Motor neuron (in vitro differentiated cells): ENCODE results near the gene CNDP1. TPM values are rescaled to one million over a fixed set of nuclear protein-coding genes. Genes with fewer than 3 reads are reported as not detected.

ENCODE experiments used
- ATAC-seq, 8 experiments: fragments of 200-7000 bp; cut with Tn5 transposase; replicated peaks in 6 of 8; 2 replicates each; pipeline ENCODE4 v1.8.0; 2021; ENCODE audit warnings: mild to moderate bottlenecking in 8 of 8, moderate library complexity in 8 of 8
- H3K27ac ChIP-seq, 2 donors: fragments of 250-450 bp; sonication (Bioruptor Pico); 2 replicates each; pipeline ENCODE4 v1.9.0; 2021; ENCODE audit warnings: antibody characterized with exemption in 2 of 2, mild to moderate bottlenecking in 2 of 2, moderate library complexity in 1 of 2
- H3K4me1 ChIP-seq, 2 donors: fragments of 250-450 bp; sonication (Bioruptor Pico); replicated peaks in 1 of 2; 2 replicates each; pipeline ENCODE4 v1.6.1; 2021; ENCODE audit warnings: antibody characterized with exemption in 2 of 2, mild to moderate bottlenecking in 2 of 2, moderate library complexity in 1 of 2
- H3K4me3 ChIP-seq, 5 donors: fragments of 250-450 bp; sonication (Bioruptor Pico); 2 replicates each; pipeline ENCODE4 v1.9.0; 2021; ENCODE audit warnings: antibody characterized with exemption in 5 of 5, mild to moderate bottlenecking in 5 of 5, moderate library complexity in 4 of 5
- WGBS, 10 experiments: fragments of 450-650 bp; shearing (Covaris generic); methylation state at CpG; one replicate each; pipeline ENCODE4 v1.0.0; 2022; 5-methylcytosine and 5-hydroxymethylcytosine counted together
- in situ Hi-C, 9 experiments: fragments of 400-800 bp; cut with MboI; loops; one replicate each; pipeline ENCODE4 v1.15.0; 2021; ENCODE audit warnings: low sequenced_read_pairs in 9 of 9, low pct_unique_long_range_greater_than_20kb in 2 of 9; ENCODE audit not compliant: unreplicated experiment in 9 of 9
- total RNA-seq, 8 experiments: library from RNA; unstranded; fragments of 300-600 nt; gene quantifications; 2 replicates each; pipeline versions ENCODE4 v1.2.3 to v1.2.4, GENCODE V29; 2022

CNDP1 gene
- total RNA-seq, 8 experiments from 2014 or later: 0.08 to 0.57 (median 0.20) TPM; not detected in 1

DNA sequence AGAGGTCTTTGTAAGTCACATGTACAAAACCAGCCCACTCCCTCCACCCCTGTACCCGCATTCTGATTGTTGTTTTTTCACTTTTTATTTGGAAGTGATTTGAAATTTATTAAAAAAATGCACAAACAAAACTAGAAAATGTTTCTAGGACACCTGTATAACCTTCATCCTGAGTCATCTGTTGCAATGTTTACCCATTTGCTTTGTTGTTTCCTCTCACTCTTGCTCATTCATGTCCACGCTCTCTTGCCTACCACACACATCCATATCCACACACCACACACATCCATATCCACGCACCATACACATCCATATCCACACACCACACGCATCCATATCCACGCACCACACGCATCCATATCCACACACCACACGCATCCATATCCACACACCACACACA is 82.2 kb downstream of the CNDP1 start:
- in situ Hi-C loops: no loop called here
- no peak overlapping the region for H3K27ac ChIP-seq
- no peak for ATAC-seq
- WGBS, 10 experiments: 46 to 100% (median 81%) methylated on average over 1 to 7 of the region's 7 CpGs; no CpG with 5 or more reads in 1 of the 10 experiments
- H3K4me1 ChIP-seq: no peaks in the 10 kb centered on the region
- no peak overlapping the region for H3K4me3 ChIP-seq

GRCh38 chr18:74617486-74617885 is 83.2 kb downstream of the CNDP1 start:
- no peak for ATAC-seq
- H3K27ac ChIP-seq: no peak overlapping the region
- 40 to 100% (median 83%) methylated on average over 1 to 2 of the region's 2 CpGs; no CpG with 5 or more reads in 3 of the 10 experiments for WGBS, 10 experiments
- no peak overlapping the region for H3K4me3 ChIP-seq
- in situ Hi-C loops: no loop called here
- H3K4me1 ChIP-seq: no peaks in the 10 kb centered on the region

GRCh38 chr18:74622072-74622471 is 87.8 kb downstream of the CNDP1 start:
- 17 to 100% (median 80%) methylated on average over 1 to 7 of the region's 9 CpGs; no CpG with 5 or more reads in 1 of the 10 experiments for WGBS, 10 experiments
- H3K27ac ChIP-seq: no peak overlapping the region
- no peak overlapping the region for H3K4me3 ChIP-seq
- in situ Hi-C loops: no loop called here
- peaks cover 0 to 4% of the 10 kb centered on the region in 2 donors for H3K4me1 ChIP-seq
- peak in 3 of 8 experiments; percentile 54 to 85 (median 79) for ATAC-seq

GRCh38 chr18:74623047-74623816 is 88.9 kb downstream of the CNDP1 start:
- Histone ChIP-seq H3K4me1 (peaks cover 0 to 4% of the 10 kb centered on the region in 2 donors), H3K27ac (no peak overlapping the region)
- in situ Hi-C loops: no loop called here

DNA sequence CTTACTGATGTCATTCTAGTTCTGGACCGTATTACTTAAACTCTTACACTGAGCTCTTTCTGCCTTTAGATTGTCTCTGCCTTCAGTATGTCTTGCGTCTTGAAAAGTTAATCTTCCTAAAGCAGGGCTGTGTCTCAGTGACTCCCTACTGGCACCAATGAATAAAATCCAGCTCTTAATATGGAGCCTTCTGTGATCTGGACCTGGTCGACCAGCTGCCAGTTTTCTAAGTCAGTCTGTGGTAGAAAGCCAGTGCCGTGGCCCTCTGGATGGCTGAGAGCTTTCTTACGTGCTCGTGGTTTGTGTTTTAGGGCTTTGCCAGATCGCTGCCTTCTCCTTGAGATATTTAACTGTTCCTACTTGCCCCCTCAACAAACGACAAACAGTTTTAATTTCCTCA is 90.2 kb downstream of the CNDP1 start:
- 67 to 100% (median 88%) methylated on average over 1 to 8 of the region's 8 CpGs for WGBS, 10 experiments
- Histone ChIP-seq H3K4me3 (no peak overlapping the region), H3K4me1 (peaks cover 0 to 4% of the 10 kb centered on the region in 2 donors), H3K27ac (no peak overlapping the region)
- no peak for ATAC-seq
- in situ Hi-C loops: no loop called here

More at GRCh38 chr18:74623047-74623816, 88.9 kb downstream of the CNDP1 start:
- ATAC-seq: peak in 2 of 8 experiments; percentile 9 to 11
- 5 to 77% (median 61%) methylated on average over 2 to 19 of the region's 24 CpGs; no CpG with 5 or more reads in 1 of the 10 experiments for WGBS, 10 experiments
- H3K4me3 ChIP-seq: no peak overlapping the region

- Histone ChIP-seq H3K4me1 (peaks cover 0 to 4% of the 10 kb centered on the region in 2 donors), H3K4me3 (no peak overlapping the region), H3K27ac (no peak overlapping the region)
- in situ Hi-C loops: loop anchor here in 2 of 9 experiments (25.0 kb wide), 2 partner anchors 1637 to 1737 kb away; no protein-coding TSS in a partner anchor
- no peak for ATAC-seq
- 50 to 100% (median 69%) methylated on average over 1 to 5 of the region's 5 CpGs; no CpG with 5 or more reads in 3 of the 10 experiments for whole genome bisulfite sequencing, 10 experiments
These were observed 90.9 kb downstream of the CNDP1 start for GRCh38 chr18:74625157-74625556.

DNA sequence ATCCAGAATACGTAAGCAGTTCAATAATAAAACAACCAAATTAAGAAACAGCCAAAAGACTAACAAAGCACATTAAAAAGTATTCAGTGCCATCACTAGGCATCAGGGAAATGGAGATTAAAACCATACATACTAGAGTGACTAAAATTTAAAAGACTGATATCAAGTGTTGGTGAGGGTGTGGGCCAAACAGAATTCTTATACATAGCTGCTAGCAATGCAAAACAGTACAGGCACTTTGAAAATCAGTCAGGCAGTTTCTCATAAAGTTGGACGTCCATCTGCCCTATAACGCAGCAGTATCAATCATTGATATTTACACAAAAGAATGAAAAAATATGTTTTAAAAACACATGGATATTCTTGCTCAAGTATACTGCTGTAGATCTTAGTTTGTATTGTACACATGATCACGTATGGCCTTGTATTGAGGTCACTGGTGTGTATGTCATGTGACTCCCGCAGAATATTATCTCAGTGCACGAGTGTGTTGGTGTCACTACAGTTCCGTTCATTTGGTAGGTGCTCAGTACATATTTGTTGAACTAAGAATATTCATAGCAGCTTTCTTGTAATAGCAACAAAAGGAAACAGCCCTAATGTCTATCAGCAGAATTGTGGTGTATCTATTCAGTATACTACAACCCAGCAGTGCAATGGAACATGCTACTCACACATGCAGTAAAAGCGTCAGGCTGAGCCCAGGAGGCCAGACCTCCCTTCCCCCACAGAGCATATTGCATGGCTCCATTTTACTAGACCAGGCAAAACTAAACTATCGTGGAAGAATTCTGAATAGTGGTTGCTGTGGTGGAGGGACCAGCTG is 92.0 kb downstream of the CNDP1 start:
- in situ Hi-C loops: loop anchor here in 2 of 9 experiments (25.0 kb wide), 2 partner anchors 1636 to 1736 kb away; no protein-coding TSS in a partner anchor
- WGBS, 10 experiments: 26 to 97% (median 87%) methylated on average over 3 to 7 of the region's 9 CpGs; no CpG with 5 or more reads in 1 of the 10 experiments
- Histone ChIP-seq H3K27ac (no peak overlapping the region), H3K4me3 (no peak overlapping the region), H3K4me1 (peaks cover 0 to 4% of the 10 kb centered on the region in 2 donors)
- peak in 3 of 8 experiments; percentile 55 to 81 (median 60) for ATAC-seq

- Histone ChIP-seq H3K4me1 (peaks cover 3 to 11% of the 10 kb centered on the region in 2 donors), H3K27ac (no peak overlapping the region), H3K4me3 (no peak overlapping the region)
- 61 to 100% (median 90%) methylated on average over 1 to 6 of the region's 6 CpGs for WGBS, 10 experiments
- no peak for ATAC-seq
- in situ Hi-C loops: loop anchor here in 2 of 9 experiments (25.0 kb wide), 2 partner anchors 1631 to 1731 kb away; no protein-coding TSS in a partner anchor
These were observed 96.5 kb downstream of the CNDP1 start for GRCh38 chr18:74630804-74631203.

DNA sequence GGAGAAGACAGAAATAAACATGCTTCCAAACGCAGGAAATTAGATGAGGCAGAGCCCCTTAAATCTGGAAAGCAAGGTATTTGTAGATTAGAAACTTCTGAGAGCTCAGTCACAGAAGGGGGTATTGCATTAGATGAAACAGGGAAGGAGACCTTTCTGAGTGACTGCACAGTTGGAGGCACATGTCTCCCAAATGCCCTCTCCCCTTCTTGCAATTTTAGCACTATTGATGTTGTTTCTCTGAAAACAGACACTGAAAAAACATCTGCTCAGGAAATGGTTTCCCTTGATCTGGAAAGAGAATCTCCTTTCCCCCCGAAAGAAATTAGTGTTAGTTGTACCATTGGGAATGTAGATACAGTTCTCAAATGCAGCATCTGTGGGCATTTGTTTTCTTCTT is 96.9 kb downstream of the CNDP1 start:
- Histone ChIP-seq H3K4me1 (peaks cover 3 to 13% of the 10 kb centered on the region in 2 donors), H3K27ac (no peak overlapping the region), H3K4me3 (no peak overlapping the region)
- in situ Hi-C loops: loop anchor here in 2 of 9 experiments (25.0 kb wide), 2 partner anchors 1631 to 1731 kb away; no protein-coding TSS in a partner anchor
- no peak for ATAC-seq
- 20 to 88% (median 80%) methylated on average over 1 to 2 of the region's 2 CpGs; no CpG with 5 or more reads in 3 of the 10 experiments for WGBS, 10 experiments

DNA sequence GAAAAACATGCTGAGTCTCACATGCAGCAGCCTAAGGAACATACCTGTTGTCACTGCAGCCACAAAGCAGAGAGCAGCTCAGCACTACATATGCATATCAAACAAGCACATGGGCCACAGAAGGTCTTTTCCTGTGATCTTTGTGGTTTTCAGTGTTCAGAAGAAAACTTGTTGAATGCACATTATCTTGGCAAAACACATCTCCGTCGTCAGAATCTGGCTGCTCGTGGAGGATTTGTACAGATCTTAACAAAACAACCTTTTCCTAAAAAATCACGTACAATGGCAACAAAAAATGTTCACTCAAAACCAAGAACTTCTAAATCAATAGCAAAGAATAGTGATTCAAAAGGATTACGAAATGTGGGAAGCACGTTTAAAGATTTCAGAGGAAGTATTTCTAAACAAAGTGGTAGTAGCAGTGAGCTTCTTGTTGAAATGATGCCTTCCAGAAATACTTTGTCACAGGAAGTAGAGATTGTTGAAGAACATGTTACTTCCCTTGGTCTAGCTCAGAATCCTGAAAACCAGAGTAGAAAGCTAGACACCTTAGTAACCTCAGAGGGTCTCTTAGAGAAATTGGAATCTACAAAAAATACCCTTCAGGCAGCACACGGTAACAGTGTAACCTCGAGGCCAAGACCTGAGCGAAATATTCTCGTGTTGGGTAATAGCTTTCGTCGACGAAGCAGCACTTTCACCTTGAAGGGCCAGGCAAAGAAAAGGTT is 97.5 kb downstream of the CNDP1 start:
- Histone ChIP-seq H3K4me1 (peaks cover 6 to 17% of the 10 kb centered on the region in 2 donors), H3K27ac (no peak overlapping the region), H3K4me3 (no peak overlapping the region)
- in situ Hi-C loops: loop anchor here in 2 of 9 experiments (25.0 kb wide), 2 partner anchors 1631 to 1731 kb away; no protein-coding TSS in a partner anchor
- WGBS, 10 experiments: 63 to 96% (median 80%) methylated on average over 2 to 13 of the region's 13 CpGs; no CpG with 5 or more reads in 1 of the 10 experiments
- no peak for ATAC-seq

DNA sequence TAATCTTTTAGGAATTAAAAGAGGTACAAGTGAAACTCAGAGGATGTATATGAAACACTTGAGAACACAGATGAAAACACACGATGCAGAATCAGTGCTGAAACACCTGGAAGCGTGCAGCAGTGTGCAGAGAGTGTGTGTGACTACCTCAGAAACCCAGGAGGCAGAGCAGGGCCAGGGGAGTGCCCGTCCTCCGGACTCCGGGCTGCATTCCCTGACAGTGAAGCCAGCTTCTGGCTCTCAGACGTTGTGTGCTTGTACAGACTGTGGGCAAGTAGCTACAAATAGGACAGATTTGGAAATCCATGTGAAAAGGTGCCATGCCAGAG is 98.0 kb downstream of the CNDP1 start:
- no peak for ATAC-seq
- Histone ChIP-seq H3K27ac (no peak overlapping the region), H3K4me3 (no peak overlapping the region), H3K4me1 (peaks cover 7 to 22% of the 10 kb centered on the region in 2 donors)
- in situ Hi-C loops: loop anchor here in 2 of 9 experiments (25.0 kb wide), 2 partner anchors 1630 to 1730 kb away; no protein-coding TSS in a partner anchor
- WGBS, 10 experiments: 60 to 100% (median 90%) methylated on average over 1 to 6 of the region's 6 CpGs; no CpG with 5 or more reads in 3 of the 10 experiments

- no peak for ATAC-seq
- Histone ChIP-seq H3K4me3 (no peak overlapping the region), H3K27ac (no peak overlapping the region), H3K4me1 (peaks cover 7 to 27% of the 10 kb centered on the region in 2 donors)
- in situ Hi-C loops: loop anchor here in 2 of 9 experiments (25.0 kb wide), 2 partner anchors 1629 to 1729 kb away; no protein-coding TSS in a partner anchor
- WGBS, 10 experiments: 79 to 100% (median 92%) methylated on average over 3 to 4 of the region's 4 CpGs; no CpG with 5 or more reads in 2 of the 10 experiments
These were observed 98.6 kb downstream of the CNDP1 start for GRCh38 chr18:74632856-74633255.
